ENCODE results near the gene NFIX.

The NFIX gene

DNA sequence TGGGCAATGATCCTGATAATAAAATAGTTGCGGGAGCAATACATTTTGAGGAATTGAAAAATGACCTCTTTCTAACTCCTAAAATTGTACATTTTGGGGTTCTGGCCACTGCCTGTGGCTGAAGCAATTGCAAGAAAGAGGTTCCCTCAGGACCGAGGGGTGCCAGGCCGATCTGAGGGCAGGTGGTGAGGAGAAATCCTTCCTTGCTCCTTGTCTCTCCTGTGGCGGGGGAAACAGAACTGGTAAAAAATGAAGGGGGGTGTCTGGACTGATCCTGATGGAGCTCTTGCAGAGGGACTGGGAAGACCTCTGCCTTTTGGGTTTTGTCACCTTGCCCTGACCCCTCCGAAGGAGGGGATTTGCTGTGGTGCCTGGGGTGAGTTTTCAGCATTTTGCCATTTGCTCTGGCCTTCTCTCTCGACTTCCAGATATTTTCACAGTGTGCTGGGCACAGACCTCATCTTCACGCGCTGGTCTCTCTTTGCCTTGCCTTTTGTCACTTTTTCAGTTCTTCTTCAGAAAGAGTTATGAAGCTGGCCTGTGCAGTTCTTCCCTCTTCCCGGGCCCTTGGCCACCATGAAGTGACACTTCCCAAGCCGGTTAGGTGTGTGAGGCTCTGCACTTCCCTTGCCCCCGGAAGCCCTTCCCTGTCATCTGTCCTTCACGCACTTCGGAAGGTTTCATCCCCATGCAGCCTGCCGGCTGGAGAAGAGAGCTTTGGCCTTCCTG lies 22.2 kb downstream of the NFIX start:
- no peak for TF ChIP-seq CTCF (conservative IDR thresholded peaks at IDR 0.05)
- peak overlapping the region; percentile 100 for H3K27ac ChIP-seq

DNA sequence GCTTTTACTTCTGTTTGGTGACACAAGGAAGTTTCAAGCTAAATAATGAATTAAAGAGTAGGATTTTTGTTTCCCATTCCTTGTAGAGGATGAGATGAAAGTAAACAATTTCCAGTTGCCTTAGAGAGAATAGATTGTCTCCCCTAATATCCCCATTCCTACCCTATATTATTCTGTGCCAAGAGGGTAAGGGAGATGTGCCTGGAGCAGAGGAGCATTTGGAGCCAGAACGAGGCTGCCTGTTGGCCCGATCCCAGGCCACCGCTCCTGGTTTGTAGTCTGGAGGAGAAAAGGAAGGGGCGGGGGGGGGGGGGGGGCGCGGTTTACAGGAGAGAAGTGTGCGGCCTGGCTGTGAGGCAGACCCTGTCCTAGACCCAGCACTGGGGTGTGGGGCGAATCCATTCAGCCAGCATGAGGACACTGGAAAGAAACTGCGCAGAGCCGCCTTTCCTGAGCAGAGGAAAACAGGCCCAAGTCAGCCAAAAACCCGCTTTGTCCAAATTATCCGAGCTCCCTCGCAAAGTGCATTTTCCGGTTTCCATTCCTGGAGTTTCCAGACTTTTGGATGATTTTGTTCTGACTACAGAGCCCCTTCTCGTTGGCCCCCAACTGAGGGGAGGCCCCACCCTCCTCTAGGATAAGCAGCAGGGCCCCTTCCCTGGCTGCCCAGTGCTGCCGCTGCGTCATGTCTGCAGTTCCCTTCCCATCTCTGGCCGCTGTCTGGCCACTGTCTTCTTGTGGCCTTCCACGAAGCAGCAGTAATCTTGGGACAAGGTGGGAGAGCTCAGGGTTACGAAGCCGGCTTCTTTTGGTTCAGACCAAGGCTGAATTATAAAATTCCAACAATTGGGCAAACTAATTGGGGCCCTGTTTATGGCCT lies 23.0 kb downstream of the NFIX start:
- peak overlapping the region; percentile 100 for H3K27ac ChIP-seq
- TF ChIP-seq CTCF (conservative IDR thresholded peaks at IDR 0.05), result no peak

GRCh38 chr19:13019332-13019731 lies 24.1 kb downstream of the NFIX start:
- peak overlapping the region; percentile 100 for H3K27ac ChIP-seq
- no peak for TF ChIP-seq CTCF (conservative IDR thresholded peaks at IDR 0.05)

DNA sequence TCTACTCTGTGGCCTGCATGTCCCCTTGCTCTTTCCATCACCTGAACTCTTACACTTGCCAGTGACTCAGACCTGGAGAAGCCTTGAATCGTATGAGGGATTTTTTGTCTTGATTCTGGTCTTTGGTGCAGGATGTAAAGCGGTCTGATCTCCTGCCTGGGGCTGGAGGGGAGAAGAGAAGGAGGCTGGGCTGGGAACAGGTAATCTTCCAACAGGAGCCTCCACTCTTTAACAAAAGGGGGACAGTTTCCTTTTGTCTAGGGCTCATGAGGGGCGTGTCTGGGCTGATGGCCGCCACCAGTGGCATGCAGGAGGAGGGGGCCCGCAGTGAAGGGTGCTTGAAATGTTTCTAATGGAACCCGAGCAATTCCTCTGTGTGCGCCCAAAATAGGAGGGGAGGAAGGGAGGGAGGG lies 24.7 kb downstream of the NFIX start:
- no peak for TF ChIP-seq CTCF (conservative IDR thresholded peaks at IDR 0.05)
- peak overlapping the region; percentile 100 for H3K27ac ChIP-seq

DNA sequence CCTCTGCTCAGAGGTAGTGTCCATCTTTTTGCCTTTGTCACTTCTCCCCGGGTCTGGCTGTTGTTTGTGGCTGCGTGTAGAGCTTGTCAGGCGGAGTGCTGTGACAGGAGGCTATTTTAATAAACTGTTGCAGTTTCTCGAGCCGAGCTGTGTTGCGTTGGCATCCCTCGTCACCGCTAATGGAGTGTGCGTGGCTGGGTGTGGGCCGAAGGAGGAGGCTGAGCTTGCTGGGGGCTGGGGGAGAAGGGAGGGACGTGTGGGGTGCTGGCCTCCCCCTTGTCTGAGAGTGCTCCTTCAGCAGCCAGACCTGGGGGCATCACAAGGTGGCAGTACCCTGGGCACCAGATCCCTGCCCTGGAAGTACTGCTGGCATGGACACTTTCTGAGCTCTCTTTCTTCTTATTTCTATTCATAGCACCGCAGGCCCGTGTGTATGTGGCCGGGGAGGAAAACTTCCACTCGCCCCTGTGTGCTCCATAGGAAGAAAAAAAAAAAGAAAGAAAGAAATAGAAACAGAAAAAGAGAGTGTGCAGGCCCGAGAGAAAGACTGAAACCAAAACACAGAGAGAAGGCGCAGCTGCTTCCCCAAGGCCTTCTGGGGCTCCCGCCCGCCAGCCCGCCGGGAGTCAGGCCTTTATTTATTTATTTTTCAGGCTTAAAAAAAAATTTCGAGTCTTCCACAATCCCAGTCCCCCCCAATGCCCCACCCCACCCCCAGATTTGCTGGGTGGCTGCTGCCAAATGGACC lies 27.0 kb downstream of the NFIX start:
- peak overlapping the region; percentile 100 for H3K27ac ChIP-seq
- TF ChIP-seq CTCF (conservative IDR thresholded peaks at IDR 0.05), result no peak

DNA sequence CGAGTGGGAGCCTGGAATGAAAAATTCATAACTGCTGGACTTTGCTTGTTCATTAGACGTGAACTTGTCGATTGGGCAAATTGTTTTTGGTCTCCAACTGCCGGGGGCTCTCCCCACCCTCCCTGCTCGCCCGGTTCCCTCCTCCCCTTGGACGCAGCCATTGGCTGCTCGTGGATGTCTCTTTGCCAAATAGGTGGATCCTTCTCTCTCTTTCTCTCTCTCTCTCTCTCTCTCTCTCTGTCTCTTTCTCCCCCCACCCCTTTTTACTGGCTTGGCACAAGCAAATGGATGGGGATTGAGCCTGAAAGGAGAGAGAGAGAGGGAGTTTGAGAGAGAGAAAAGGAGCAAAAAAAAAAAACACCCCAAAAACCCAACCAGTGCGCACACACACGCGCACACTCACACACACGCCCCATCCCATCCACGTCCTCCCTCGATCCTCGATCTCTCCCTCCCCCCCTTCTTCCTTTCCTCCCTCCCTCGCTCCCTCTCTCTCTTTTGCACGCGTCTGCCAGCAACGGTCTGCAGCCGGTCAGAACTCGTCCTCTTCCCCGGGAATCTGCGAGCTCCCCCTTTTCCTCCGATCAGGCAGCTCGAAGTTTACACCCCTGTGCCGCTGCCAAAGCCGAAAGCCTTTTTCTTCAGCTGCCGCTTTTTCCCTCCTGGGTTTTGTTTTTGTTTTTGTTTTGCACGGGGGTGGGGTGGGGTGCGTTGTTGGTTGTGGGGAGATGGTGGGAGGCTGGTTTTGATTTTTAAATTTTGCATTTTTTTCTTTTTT lies 27.8 kb downstream of the NFIX start:
- no peak for TF ChIP-seq CTCF (conservative IDR thresholded peaks at IDR 0.05)
- H3K27ac ChIP-seq, result peak overlapping the region; percentile 100
